Amniotic stem cell (primary cell): ENCODE data around the gene CDH3.
A peak's percentile ranks its signal among the peaks of the same experiment; 100 is the strongest.
"Not testable (repeated sequence)": the region's sequence is repeated elsewhere in the genome, so short reads cannot be mapped to it uniquely, and the experiment has no call there.

ENCODE experiments used
- DNase-seq: peaks from one replicate; lab custom pipeline; 2025; lab: John Stamatoyannopoulos, UW

Gene CDH3

DNA sequence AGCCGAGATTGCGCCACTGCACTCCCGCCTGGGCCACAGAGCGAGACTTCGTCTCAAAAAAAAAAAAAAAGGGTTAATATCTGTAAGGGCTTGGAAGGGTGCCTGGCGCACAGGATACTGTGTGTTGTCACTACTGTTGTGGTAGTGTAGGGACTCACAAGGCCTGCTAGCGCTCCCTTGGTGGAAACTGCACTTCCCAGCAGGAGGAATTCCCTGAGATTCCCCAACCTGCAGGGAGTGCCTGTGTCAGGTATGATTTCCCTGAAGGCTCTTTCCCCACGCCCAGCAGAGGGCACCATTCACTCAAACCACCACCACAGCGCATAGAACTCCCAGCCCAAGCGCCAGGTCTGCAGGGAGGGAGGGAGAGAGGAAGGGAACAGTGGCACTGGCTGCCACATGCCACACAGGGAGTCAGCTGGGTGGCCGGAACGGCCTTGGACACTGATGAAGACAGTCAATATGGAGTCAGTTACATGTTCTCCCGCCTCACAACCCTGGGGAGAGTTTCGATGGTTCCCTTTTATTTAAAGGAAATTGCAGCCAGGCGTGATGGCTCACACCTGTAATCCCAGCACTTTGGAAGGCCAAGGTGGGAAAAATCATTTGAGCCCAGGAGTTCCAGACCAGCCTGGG lies 59.2 kb downstream of the CDH3 start:
- DNase-seq = peak; percentile 54

DNA sequence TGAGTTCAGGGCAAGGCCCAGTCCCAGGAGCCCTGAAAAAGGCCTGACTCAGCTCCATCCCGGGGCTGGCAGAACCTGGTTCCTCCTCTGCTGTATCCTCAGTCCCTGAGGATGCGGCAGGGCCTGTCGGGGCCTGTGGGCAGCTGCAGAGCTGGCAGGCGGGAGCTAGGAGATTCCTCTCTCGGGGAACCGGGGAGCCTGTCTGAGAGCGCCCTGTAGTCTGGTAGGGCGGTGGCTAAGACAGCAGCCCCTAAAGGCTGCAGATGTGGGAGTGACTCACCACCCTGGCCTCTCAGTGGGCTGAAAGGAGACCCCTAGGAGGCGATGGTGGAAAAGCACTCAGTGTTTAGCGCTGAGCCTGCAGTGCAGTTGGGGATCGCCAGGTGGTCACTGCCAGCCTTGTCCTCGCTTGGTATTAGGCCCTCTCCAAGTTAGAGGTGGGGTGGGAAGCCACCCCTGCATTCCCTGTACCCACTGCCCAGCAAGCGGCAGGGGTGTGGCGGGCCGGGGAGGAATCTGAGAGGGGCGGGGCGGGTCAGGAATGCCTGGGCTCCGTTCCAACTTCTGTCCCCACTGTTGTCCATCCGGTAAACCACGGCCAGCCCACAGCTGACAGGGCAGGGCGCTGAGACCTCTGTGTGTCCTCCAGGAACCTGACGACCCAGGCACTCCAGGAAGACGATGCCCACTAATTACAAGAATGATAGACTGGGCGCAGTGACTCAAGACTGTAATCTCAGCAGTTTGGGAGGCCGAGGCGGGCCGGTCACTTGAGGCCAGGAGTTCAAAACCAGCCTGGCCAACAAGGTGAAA lies 62.4 kb downstream of the CDH3 start:
- no peak for DNase-seq

DNA sequence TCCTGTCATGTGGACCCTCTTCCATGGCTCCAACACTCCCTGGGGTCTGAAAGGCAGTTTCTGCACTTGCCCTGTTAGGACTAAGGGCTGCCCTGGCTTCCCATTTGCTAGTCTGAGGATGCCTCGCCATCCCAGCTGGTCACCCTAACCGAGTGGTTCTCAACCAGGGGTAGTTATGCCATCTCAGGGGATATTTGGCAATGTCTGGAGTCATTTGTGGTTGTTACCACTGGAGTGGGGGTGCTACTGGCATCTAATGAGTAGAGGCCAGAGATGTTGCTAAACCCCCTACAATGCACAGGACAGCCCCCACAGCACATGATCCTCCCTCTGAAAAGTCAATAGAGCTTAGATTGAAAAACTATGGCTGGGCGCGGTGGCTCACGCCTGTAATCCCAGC lies 65.1 kb downstream of the CDH3 start:
- no peak for DNase-seq

DNA sequence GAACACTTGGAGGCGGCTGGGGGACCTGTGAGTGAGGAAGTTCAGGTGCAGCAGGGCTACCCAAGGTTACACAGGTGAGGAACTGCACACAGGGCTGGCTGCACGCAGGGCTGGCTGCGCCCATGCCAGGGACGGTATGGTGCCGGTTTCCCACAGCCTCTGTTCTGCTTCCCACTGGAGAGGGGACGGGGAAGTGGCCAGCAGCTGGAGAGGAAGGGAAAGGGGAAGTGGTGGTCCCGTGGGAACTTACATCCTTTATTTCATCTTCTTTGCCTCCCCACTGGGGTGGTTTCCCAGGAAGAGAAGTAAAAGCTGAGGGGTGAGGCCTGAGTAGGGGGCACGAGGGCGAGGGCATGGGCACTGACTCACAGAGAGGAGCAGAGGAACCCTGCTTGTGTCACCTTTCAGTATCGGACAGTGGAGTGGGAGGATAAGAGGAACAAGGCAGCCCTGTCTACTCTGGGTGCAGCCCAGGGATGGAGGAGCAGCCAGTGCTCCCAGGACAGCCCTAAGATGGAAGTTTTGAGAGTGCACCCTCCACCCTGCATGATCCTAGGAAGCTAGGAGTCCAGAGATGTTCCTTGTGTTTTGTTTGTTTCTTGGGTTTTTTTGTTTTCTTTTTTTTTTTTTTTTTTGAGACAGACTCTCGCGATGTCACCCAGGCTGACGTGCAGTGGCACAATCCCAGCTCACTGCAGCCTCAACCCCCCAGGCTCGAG lies 66.5 kb downstream of the CDH3 start:
- DNase-seq = no peak

DNA sequence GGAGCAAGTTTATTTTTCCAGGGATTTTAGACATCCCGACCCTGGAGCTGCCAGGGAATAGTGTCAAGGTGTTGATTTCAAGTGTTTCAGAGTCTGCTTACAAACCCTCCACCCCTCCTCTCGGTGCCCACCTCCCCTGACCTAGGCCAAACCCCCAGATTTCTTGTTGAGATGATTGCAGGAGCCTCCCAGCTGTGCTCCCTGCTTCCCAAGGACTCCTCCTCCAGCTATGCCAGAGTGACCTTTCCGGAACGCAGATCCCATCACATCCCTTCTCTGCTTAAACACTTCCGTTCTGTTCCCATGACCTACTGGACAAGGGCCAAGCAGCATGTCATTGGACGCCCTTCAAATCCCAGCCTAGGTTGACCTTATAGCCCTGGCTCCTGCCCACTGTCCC lies 68.3 kb downstream of the CDH3 start:
- DNase-seq = no peak

DNA sequence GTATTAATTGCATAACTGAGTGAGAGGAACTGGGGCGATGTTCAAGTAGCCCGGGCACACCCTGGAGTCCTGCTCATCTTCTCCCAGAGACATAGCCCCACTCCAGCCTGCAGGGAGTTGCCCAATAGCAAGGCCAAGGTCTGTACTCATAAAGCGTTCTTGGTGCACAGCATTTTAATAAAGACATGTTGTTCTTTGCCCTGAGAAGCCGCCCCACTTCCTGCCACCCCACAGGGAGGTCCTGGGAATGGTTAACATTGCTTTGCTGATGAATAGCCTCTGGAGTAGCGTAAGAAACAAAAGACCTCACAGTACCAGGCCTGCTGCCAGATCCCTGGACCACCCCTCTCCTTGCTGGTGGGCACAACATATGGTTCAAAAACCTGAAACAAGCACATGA lies 70.4 kb downstream of the CDH3 start:
- no peak for DNase-seq

DNA sequence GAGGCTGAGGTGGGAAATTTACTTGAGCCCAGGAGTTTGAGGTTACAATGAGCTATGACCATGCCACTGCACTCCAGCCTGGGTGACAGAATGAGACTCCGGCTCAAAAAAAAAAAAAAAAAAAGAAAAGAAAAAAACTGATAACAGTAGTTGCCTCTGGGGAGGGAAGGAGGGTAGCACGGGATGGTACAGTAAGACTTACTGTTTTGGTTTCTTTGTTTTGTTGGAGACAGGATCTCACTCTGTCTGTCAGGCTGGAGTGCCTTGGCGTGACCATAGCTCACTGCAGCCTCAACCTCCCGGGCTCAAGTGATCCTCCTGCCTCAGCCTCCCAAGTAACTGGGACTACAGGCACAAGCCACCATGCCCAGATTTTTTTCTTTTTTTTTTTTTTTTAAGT lies 71.4 kb downstream of the CDH3 start:
- not testable (repeated sequence) for DNase-seq

DNA sequence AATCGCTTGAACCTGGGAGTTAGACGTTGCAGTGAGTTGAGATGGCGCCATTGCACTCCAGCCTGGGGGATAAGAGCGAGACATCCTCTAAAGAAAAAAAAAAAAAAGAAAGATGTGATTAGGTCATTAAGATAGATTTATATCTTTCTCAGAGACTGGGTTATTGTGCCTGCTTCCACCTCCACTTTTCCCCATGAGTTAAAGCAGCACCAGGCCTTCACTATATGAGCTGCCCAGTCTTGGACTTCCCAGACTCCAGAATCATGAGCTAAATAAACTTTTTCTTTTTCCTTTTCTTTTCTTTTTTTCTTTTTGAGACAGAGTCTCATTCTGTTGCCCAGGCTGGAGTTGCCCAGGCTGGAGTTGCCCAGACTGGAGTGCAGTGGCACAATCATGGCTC lies 72.6 kb downstream of the CDH3 start:
- no peak for DNase-seq

DNA sequence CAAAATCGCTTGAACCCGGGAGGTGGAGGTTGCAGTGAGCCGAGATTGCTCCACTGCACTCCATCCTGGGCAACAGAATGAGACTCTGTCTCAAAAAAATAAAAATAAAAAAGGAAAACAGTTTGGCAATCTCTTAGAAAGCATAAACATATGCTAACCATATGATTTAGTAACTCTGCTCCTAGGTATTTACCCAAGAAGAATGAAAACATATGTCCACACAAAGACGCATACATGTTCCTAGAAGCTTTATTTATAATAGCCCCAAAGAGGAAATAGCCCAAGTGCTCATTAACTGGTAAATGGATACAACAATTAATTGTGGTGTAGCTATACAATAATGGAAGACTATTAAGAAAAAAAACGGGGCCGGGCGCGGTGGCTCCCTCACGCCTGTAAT lies 73.5 kb downstream of the CDH3 start:
- no peak for DNase-seq

DNA sequence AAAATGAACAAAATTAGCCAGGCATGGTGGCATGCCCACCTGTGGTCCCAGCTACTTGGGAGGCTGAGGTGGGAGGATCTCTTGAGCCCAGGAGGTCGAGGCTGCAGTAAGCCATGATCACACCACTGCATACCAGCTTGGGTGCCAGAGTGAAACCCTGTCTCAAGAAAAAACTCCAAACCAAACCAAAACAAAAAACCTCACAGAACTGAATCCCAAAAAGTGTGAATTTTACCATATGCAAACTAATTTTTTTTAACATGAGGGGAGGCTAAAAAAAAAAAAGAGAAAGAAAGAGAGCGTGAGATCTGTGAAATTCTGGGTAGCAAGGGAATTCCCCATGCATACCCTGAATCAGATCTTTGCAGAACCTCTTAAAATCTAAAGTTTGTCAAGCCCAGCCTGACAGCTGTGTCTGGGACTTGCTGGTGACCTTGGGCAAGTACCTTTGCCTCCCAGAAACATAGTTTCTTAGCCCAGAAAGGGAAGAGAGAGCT lies 74.9 kb downstream of the CDH3 start:
- DNase-seq = no peak

DNA sequence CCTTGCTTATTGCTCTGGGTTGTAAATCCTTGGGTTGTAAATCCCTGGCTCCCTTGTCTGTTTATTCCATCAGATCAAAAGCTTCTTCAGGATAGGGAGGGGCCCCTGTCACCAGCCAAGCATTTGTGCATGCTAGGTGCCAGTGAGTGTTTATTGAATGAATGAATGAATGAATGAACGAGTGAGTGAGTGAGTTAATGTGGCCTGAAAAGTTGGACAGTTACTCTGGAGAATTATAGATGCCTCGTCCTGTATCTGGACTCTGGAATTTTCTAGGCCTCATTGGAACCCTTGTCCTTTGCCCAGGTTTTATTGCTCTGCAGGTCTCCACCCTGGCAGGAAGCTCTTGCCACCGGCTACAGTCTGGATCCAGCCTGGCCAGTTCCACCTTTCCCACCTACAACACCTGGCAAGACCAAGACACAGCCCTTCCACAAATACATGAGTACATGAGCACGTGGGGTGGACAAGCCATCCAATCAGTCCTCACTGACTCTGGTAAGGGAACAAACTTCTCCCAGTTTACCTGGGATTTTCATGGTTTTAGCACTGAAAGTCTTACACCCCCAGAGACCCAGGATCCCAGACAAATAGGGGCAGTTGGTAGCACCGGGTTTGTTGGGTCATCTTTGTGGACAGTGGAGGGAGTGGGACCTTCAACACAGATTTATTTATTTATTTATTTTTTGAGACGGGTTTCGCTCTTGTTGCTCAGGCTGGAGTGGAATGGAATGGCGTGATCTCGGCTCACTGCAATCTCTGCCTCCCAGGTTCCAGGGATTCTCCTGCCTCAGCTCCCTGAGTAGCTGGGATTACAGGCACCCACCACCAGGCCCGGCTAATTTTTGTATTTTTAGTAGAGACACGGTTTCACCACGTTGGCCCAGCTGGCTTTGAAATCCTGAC lies 77.3 kb downstream of the CDH3 start:
- DNase-seq = no peak

DNA sequence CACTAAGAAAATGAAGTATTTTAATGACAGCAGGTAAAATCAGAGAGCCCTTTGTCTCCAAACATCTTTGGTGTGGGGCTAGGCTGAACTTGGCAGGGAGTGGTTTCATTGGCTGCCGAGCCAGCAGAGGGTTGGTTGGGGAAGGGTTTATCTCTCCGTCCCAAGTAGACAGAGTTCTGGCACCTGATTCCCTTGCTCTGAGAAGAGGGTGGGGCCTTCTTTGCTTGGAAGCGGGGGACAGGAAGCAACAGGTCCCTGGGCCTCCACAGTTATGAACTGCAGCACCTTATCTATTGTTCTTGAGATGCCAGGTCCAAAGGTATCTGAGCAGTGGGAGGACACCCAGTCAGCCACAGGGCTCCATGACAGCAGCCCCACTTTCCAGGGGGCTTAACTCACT lies 79.7 kb downstream of the CDH3 start:
- no peak for DNase-seq

DNA sequence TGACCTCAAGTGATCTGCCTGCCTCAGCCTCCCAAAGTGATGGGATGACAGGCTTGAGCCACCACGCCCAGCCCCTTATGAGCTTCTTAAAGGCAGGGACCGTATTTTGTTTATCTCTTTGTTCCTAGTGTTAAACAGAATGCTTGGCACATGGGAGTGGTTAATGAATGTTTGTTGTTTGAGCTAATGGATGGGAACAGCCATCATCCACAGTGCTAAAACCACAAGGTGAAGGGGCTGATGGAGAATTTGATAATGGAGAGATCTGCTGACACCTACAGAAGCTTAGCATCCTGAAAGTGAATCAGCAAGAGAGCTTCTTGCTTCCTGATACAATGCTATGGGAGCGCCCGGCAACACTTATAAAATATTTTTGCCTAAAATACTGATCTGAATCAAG lies 83.4 kb downstream of the CDH3 start:
- DNase-seq = no peak

DNA sequence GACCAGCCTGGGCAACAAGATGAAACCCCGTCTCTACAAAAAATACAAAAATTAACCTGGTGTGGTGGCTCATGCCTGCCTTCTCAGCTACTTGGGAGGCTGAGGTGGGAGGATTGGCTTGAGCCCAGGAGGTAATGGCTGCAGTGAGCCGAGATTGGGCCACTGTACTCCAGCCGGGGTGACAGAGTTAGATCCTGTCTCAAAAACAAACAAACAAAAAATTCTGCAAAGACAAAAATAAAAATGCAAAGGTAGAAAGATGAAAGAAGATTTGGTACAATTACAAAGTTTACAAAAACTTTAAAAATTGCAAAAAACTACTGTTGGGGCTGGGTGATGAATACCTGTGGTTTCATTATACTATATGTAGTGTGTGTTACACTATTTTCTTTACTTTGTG lies 86.5 kb downstream of the CDH3 start:
- no peak for DNase-seq

DNA sequence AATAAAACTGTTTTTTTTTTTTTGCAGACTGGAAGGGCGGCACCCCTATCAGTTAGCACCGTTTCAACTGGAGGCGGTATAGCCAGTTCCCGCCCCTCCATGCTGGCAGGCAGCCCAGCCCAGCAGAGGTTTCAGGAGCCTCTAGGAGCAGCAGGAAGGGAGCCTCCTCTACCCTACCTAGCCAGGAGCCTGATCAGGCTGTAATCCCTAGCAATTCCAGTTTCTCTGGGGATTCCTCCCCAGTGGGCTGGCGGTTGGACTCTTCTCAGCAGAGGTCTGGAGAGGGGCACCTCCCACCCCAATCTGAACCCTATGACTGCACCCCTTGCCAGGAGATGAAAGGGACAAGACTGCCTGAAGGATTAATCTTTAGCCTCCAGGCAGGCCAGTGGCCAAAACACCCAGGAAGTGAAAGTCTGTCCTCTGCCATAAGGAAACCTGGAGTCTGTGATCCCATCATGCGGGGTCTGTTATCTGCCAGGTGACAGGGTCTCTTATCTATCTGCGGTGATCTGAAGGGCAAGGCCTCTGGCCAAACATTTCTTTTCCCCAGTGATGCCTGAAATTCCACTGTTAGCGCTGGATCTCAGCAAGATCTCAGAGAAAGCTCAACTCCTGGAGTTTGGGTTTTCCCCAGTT lies 87.1 kb downstream of the CDH3 start:
- no peak for DNase-seq

DNA sequence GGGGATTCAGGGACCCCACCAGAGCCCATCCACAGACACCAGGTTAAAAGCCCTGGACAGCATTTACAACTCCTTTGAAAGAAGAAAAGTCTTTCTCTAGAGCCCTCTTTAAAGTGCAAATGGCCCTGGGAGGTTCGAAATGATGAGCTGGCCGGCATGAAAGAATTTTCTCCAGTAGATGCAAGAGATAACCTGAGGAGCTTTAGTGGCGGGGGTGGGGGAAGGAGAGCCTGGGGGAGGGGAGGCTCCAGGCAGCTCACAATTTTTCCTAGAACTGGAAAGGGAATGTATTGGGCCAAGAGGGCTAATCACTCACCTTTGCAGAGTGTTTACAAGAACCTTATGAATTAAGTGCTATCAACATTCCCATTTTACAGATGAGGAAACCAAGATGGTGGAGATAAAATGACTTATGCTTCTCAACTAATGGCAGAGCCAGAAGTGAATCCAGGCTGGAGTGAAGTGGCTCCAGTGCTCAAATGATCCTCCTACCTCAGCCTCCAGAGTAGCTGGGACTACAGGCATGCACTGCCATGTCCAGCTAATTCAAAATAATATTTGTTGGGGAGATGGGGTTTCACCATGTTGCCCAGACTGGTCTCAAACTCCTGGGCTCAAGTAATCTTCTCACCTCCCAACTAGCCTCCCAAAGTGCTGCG lies 87.8 kb downstream of the CDH3 start:
- no peak for DNase-seq

DNA sequence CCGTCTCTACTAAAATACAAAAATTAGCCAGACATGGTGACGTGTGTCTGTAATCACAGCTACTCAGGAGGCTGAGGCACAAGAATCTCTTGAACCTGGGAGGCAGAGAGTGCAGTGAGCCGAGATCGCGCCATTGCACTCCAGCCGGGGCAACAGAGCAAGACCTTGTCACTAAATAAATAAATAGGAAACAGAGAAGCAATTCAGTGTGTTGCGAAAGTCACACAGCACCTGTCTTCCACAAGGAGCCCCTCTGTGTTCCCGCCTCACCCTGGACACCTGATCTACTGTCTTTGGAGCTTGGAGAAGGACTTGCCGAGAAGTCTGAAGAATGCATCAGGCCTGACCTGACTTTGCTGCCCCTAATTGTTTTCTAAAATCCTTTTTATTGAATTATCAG lies 88.5 kb downstream of the CDH3 start:
- no peak for DNase-seq

DNA sequence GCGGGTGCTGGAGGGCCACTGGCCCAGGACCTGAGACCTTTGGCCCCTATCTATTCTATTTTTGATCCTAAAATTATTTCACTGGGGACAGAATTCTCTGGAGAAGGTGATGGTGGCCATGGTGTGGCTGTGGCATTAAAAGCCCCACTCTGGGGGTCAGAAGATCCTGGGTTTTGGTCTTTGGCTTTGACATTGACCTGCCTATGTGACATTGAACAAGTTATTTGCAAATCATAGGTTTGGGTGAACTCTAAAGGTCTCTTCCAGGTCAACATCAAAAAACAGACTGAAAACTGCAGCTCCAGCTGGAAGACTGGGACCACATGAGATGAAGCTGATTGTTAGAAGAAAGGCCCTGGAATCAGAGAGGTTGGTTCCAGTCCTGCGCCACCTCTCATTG lies 89.7 kb downstream of the CDH3 start:
- no peak for DNase-seq

DNA sequence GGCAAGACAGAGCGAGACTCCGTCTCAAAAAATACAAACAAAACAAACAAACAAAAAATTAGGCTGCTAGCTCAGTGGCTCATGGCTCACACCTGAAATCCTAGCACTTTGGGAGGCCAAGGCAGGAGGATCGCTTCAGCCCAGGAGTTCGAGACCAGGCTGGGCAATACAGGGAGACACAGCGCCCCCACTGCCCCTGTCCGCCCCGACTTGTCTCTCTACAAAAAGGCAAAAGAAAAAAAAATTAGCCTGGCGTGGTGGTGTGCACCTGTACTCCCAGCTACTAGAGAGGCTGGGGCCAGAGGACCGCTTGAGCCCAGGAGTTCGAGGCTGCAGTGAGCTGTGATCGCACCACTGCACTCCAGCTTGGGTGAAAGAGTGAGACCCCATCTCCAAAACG lies 91.5 kb downstream of the CDH3 start:
- DNase-seq = no peak

DNA sequence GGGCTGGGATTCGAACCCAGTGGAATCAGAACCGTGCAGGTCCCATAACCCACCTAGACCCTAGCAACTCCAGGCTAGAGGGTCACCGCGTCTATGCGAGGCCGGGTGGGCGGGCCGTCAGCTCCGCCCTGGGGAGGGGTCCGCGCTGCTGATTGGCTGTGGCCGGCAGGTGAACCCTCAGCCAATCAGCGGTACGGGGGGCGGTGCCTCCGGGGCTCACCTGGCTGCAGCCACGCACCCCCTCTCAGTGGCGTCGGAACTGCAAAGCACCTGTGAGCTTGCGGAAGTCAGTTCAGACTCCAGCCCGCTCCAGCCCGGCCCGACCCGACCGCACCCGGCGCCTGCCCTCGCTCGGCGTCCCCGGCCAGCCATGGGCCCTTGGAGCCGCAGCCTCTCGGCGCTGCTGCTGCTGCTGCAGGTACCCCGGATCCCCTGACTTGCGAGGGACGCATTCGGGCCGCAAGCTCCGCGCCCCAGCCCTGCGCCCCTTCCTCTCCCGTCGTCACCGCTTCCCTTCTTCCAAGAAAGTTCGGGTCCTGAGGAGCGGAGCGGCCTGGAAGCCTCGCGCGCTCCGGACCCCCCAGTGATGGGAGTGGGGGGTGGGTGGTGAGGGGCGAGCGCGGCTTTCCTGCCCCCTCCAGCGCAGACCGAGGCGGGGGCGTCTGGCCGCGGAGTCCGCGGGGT lies 92.1 kb downstream of the CDH3 start, which contains the start of gene CDH1:
Gene CDH1, plus strand, starts transcription at position 247 of the 684 bp plus-strand sequence. Its CDS starts 124 bp downstream, at position 371.
- no peak for DNase-seq
